Effector memory CD8-positive, alpha-beta T cell (primary cell): ENCODE data around the gene WASHC3.

Experiments used
- ATAC-seq: fragments of 150-1000 bp; cut with Tn5 transposase; replicated peaks from 2 replicates; pipeline ENCODE4 v1.10.0; 2021; ENCODE audit warnings: mild to moderate bottlenecking, moderate library complexity
- DNase-seq, 3 experiments: peaks; one replicate each; pipeline ENCODE4 v3.0.0; 2021
- H3K27ac Mint-ChIP-seq, 2 donors: one replicate each; pipeline ENCODE4 v1.8.0; 2022; ENCODE audit warnings: mild to moderate bottlenecking in 2 of 2, mixed read lengths in 2 of 2, moderate library complexity in 2 of 2
- H3K27me3 Mint-ChIP-seq, 2 donors: one replicate each; pipeline ENCODE4 v1.8.0; 2022; ENCODE audit warnings: mixed read lengths in 2 of 2
- H3K36me3 Mint-ChIP-seq: one replicate; pipeline ENCODE4 v1.8.0; 2022; ENCODE audit warnings: mild to moderate bottlenecking, moderate library complexity, mixed read lengths; ENCODE audit not compliant: insufficient read depth
- H3K4me1 Mint-ChIP-seq, 2 donors: one replicate each; pipeline ENCODE4 v1.8.0; 2022; ENCODE audit warnings: low read depth in 2 of 2, mixed read lengths in 2 of 2
- H3K4me3 Mint-ChIP-seq, 2 donors: one replicate each; pipeline ENCODE4 v1.8.0; 2022; ENCODE audit warnings: mild to moderate bottlenecking in 2 of 2, mixed read lengths in 2 of 2, moderate library complexity in 2 of 2
- H3K9me3 Mint-ChIP-seq, 2 donors: one replicate each; pipeline ENCODE4 v1.8.0; 2022; ENCODE audit warnings: mixed read lengths in 2 of 2

WASHC3 gene

DNA sequence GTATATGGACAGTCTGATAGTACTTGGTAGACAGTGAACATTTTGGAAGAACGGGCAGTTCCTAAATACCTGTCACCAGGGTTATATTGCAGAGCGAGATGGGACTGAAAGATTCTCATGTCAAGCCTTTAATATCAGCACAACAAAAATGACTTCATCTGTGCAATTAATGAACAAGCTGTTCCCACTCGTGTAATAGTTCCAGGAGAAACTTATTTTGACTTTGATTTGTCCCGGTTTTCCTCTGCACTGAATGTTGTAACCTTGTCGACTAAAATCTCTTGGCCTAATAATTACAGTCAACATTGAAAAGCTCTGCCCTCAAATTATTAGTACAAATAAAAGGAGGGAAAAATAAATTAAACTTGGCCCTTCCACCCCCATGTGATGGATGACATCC is 79.5 kb downstream of the WASHC3 start:
- ATAC-seq, result no peak
- Mint-ChIP-seq H3K4me3 (no peak overlapping the region), H3K27ac (no peak overlapping the region), H3K9me3 (no peaks in the 10 kb centered on the region), H3K4me1 (no peaks in the 10 kb centered on the region), H3K27me3 (peaks cover 0 to 7% of the 10 kb centered on the region in 2 donors), H3K36me3 (no peaks in the 10 kb centered on the region)
- DNase-seq, result no peak

DNA sequence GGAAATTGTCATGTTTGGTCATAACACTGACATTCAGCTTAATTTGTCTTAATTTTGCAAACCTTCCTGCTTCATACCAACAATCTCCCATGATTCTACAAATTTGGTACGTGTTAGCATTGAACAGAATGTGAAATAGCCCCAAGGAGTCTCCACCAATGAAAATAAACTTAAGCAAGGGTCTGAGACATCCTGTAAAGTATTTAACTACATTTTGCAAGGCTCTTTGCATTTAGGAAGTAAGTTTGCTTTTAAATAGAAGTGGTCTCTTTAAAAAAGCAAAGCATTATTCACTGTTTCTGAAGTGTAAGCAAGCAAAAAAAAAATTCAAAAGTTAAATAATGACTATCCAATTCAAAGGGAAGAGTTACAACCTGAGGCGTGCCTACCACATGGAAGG is 79.9 kb downstream of the WASHC3 start:
- Mint-ChIP-seq H3K36me3 (no peaks in the 10 kb centered on the region), H3K27ac (no peak overlapping the region), H3K9me3 (no peaks in the 10 kb centered on the region), H3K27me3 (peaks cover 0 to 7% of the 10 kb centered on the region in 2 donors), H3K4me1 (no peaks in the 10 kb centered on the region), H3K4me3 (no peak overlapping the region)
- no peak for DNase-seq
- ATAC-seq, result no peak

DNA sequence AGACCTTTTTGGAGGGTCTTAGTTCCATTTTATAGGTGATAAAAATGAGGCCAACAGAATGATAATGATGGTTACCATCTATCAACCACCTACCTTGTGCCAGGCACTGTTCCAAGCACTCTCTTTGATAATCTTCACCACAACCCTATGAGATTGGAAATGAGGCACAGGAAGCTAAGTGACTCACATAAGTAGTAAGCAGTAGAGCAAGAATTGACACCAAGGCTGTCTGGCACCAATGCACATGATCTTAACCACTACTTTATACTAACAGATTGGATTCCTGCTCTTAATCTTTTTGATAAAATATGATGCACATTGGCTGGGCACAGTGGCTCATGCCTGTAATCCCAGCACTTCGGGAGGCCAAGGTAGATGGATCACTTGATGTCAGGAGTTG is 93.0 kb downstream of the WASHC3 start:
- Mint-ChIP-seq H3K27ac (no peak overlapping the region), H3K4me3 (no peak overlapping the region), H3K4me1 (peaks cover 3 to 11% of the 10 kb centered on the region in 2 donors), H3K9me3 (no peaks in the 10 kb centered on the region), H3K36me3 (no peaks in the 10 kb centered on the region), H3K27me3 (peaks cover 0 to 10% of the 10 kb centered on the region in 2 donors)
- no peak for ATAC-seq
- no peak for DNase-seq

DNA sequence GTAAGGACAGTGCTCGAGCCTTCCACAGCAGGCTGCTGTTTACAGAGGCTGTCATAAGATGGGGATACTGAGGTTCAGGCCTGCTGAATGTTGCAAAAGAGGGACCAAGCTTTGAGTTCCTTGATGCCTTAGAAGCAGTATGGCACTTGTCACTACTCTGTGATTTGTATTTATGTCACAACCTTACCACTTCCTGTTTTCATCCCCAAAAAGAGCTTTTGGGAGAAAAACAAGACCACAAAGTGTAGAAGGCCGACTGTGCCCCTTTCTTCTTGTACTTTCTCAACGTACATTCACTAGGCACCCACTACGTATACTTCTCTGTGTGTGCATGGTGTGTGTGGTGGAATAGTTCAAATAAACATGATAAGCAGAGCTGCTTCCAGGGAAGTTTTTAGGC is 94.3 kb downstream of the WASHC3 start:
- peak in 1 of 3 experiments; percentile 2 for DNase-seq
- H3K36me3 Mint-ChIP-seq, result no peaks in the 10 kb centered on the region
- peak; percentile 82 for ATAC-seq
- no peaks in the 10 kb centered on the region for H3K9me3 Mint-ChIP-seq
- peaks cover 0 to 10% of the 10 kb centered on the region in 2 donors for H3K27me3 Mint-ChIP-seq
- H3K4me1 Mint-ChIP-seq, result peaks cover 3 to 11% of the 10 kb centered on the region in 2 donors
- H3K27ac Mint-ChIP-seq, result no peak overlapping the region
- no peak overlapping the region for H3K4me3 Mint-ChIP-seq

- peaks cover 0 to 10% of the 10 kb centered on the region in 2 donors for H3K27me3 Mint-ChIP-seq
- no peak overlapping the region for H3K27ac Mint-ChIP-seq
- H3K4me3 Mint-ChIP-seq, result no peak overlapping the region
- ATAC-seq, result no peak
- DNase-seq, result no peak
- no peaks in the 10 kb centered on the region for H3K9me3 Mint-ChIP-seq
- H3K36me3 Mint-ChIP-seq, result no peaks in the 10 kb centered on the region
- H3K4me1 Mint-ChIP-seq, result peaks cover 3 to 11% of the 10 kb centered on the region in 2 donors
These were observed 95.3 kb downstream of the WASHC3 start for GRCh38 chr12:101966496-101966895.

DNA sequence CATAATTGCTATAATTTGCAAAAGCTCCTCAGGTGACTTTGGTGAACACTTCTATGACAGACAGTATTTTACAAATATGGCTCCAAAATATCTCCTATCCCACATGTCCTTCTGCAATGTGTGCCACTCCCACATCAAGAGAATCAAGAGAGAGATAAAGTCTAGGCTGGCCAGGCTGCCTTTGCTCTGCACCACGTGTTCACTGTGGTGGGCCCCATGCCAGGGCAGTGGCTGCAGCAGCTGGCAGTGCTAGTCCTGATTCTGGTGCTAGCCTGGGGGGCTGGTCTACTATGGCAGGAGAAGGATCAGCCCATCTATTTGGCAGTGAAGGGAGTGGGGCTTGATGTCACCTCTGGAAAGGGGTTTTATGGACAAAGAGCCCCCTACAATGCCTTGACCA is 98.1 kb downstream of the WASHC3 start:
- Mint-ChIP-seq H3K4me1 (peaks cover 3 to 11% of the 10 kb centered on the region in 2 donors), H3K9me3 (peaks cover 0 to 5% of the 10 kb centered on the region in 2 donors), H3K4me3 (no peak overlapping the region), H3K27me3 (no peaks in the 10 kb centered on the region), H3K27ac (no peak overlapping the region), H3K36me3 (no peaks in the 10 kb centered on the region)
- ATAC-seq, result no peak
- no peak for DNase-seq
